ENCODE results near the gene CA10. TPM values are rescaled to one million over a fixed set of nuclear protein-coding genes. Genes with fewer than 3 reads are reported as not detected.

CA10 gene
- total and polyA plus RNA-seq, 2 donors (not counting 1 experiment from before 2014, with no cell fraction given): not detected

- no peak for TF ChIP-seq EZH2 (IDR thresholded peaks at IDR 0.05; ENCODE audit: borderline replicate concordance, insufficient read depth, low read depth, low read length, poor library complexity, severe bottlenecking)
- no peak for TF ChIP-seq CTCF (IDR thresholded peaks at IDR 0.05)
- Histone ChIP-seq H3K36me3 (replicated peaks in 1 of 2; ENCODE audit: control extremely low read depth in 1 of 2, control insufficient read depth in 1 of 2, extremely low read depth in 1 of 2, insufficient read depth in 2 of 2, low read length in 1 of 2) (no peaks in the 10 kb centered on the region), H3K4me1 (ENCODE audit: control insufficient read depth in 2 of 2, insufficient read depth in 2 of 2, low read length in 2 of 2) (no peaks in the 10 kb centered on the region), H3K9ac (ENCODE audit: low read length) (no peak overlapping the region), H3K27ac (ENCODE audit: low read length in 2 of 2) (no peak overlapping the region), H3K79me2 (ENCODE audit: control insufficient read depth, insufficient read depth, low read length) (no peaks in the 10 kb centered on the region), H3K9me3 (ENCODE audit: control extremely low read depth in 1 of 3, control insufficient read depth in 2 of 3, insufficient read depth in 1 of 3, low read length in 2 of 3) (peaks cover 0 to 2% (median 1%) of the 10 kb centered on the region in 3 donors), H4K20me1 (ENCODE audit: control insufficient read depth, insufficient read depth, low read length, poor library complexity, severe bottlenecking) (no peaks in the 10 kb centered on the region), H3K4me2 (replicated peaks; ENCODE audit: low read depth, low read length, poor library complexity, severe bottlenecking) (no peak overlapping the region), H2AFZ (ENCODE audit: insufficient read depth, low read depth, low read length, poor library complexity, severe bottlenecking) (no peak overlapping the region), H3K27me3 (replicated peaks in 1 of 4; ENCODE audit: control extremely low read depth in 1 of 4, control insufficient read depth in 3 of 4, insufficient read depth in 4 of 4, low read length in 3 of 4) (no peaks in the 10 kb centered on the region), H3K4me3 (ENCODE audit: control extremely low read depth in 1 of 5, extremely low read depth in 1 of 5, insufficient read depth in 1 of 5, low read depth in 2 of 5, low read length in 4 of 5) (no peak overlapping the region)
- Mint-ChIP-seq H3K4me1 (no peaks in the 10 kb centered on the region), H3K27ac (no peak overlapping the region), H3K4me3 (no peak overlapping the region), H3K27me3 (no peaks in the 10 kb centered on the region), H3K9me3 (ENCODE audit: insufficient read depth) (no peaks in the 10 kb centered on the region)
- intact Hi-C loops (cut with micrococcal nuclease): no loop called here
- WGBS (ENCODE audit: insufficient coverage): 79% methylated on average over 2 of the region's 2 CpGs
- DNase-seq: no peak
- no peak for ATAC-seq (ENCODE audit: low read depth)
- ChIA-PET POLR2A (no interaction called here), CTCF (no interaction called here)
Measured at GRCh38 chr17:51891936-51892335, 266.6 kb downstream of the CA10 start.

GRCh38 chr17:51890710-51891109 is 267.8 kb downstream of the CA10 start:
- H4K20me1 ChIP-seq (ENCODE audit: control insufficient read depth, insufficient read depth, low read length, poor library complexity, severe bottlenecking): no peaks in the 10 kb centered on the region
- H3K9me3 Mint-ChIP-seq (ENCODE audit: insufficient read depth): no peaks in the 10 kb centered on the region
- H3K4me1 Mint-ChIP-seq: no peaks in the 10 kb centered on the region
- ChIA-PET CTCF (no interaction called here), POLR2A (no interaction called here)
- no peak overlapping the region for H3K27ac Mint-ChIP-seq
- intact Hi-C loops (cut with micrococcal nuclease): no loop called here
- H3K27me3 ChIP-seq (replicated peaks in 1 of 4; ENCODE audit: control extremely low read depth in 1 of 4, control insufficient read depth in 3 of 4, insufficient read depth in 4 of 4, low read length in 3 of 4): no peaks in the 10 kb centered on the region
- no peak for TF ChIP-seq CTCF (IDR thresholded peaks at IDR 0.05)
- no peak for TF ChIP-seq EZH2 (IDR thresholded peaks at IDR 0.05; ENCODE audit: borderline replicate concordance, insufficient read depth, low read depth, low read length, poor library complexity, severe bottlenecking)
- H3K4me3 ChIP-seq (ENCODE audit: control extremely low read depth in 1 of 5, extremely low read depth in 1 of 5, insufficient read depth in 1 of 5, low read depth in 2 of 5, low read length in 4 of 5): no peak overlapping the region
- no peak overlapping the region for H2AFZ ChIP-seq (ENCODE audit: insufficient read depth, low read depth, low read length, poor library complexity, severe bottlenecking)
- H3K4me2 ChIP-seq (replicated peaks; ENCODE audit: low read depth, low read length, poor library complexity, severe bottlenecking): no peak overlapping the region
- no peak for DNase-seq
- H3K27me3 Mint-ChIP-seq: no peaks in the 10 kb centered on the region
- ATAC-seq (ENCODE audit: low read depth): no peak
- H3K79me2 ChIP-seq (ENCODE audit: control insufficient read depth, insufficient read depth, low read length): no peaks in the 10 kb centered on the region
- H3K36me3 ChIP-seq (replicated peaks in 1 of 2; ENCODE audit: control extremely low read depth in 1 of 2, control insufficient read depth in 1 of 2, extremely low read depth in 1 of 2, insufficient read depth in 2 of 2, low read length in 1 of 2): no peaks in the 10 kb centered on the region
- no peak overlapping the region for H3K4me3 Mint-ChIP-seq
- no CpG with 5 or more reads among the region's 1 CpG for WGBS (ENCODE audit: insufficient coverage)
- H3K27ac ChIP-seq (ENCODE audit: low read length in 2 of 2): no peak overlapping the region
- no peaks in the 10 kb centered on the region for H3K4me1 ChIP-seq (ENCODE audit: control insufficient read depth in 2 of 2, insufficient read depth in 2 of 2, low read length in 2 of 2)
- H3K9ac ChIP-seq (ENCODE audit: low read length): no peak overlapping the region
- peaks cover 0 to 2% (median 0%) of the 10 kb centered on the region in 3 donors for H3K9me3 ChIP-seq (ENCODE audit: control extremely low read depth in 1 of 3, control insufficient read depth in 2 of 3, insufficient read depth in 1 of 3, low read length in 2 of 3)
